Activated CD8-positive, alpha-beta memory T cell treated with anti-CD3 and anti-CD28 coated beads, Interleukin-2, amount 50 U/mL, for 24 hours (primary cell): ENCODE measurements around the gene GPX4.
"Not testable (repeated sequence)": the region's sequence is repeated elsewhere in the genome, so short reads cannot be mapped to it uniquely, and the experiment has no call there.

Source experiments
- DNase-seq: peaks from one replicate; pipeline ENCODE4 v3.0.0-alpha.2; 2020; ENCODE audit errors: extremely low read depth

The GPX4 gene

DNA sequence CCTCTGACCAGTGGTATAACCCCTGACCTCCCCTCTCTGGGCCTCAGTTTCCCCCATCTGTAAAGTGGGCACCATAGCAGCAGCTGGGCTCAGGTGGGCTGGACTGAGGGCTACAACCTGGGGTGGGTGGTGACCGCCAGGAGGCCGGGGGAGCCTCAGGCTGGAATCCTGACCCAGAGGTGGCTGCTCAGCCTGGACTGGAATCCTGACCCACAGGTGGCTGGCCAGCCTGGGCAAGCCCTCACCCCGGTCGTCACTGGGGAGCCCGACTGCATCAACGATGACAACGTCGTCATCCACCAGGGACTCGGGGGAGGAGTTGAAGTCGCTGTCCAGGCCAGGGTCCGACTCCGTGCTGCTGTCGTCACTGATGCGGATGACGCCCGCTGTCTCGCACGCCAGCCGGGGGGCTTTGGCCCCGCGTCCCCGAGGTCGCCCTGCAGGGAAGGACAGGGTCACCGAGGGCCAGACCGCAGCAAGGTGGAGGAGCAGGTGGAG, 10.2 kb downstream of the GPX4 start:
- DNase-seq = no peak

DNA sequence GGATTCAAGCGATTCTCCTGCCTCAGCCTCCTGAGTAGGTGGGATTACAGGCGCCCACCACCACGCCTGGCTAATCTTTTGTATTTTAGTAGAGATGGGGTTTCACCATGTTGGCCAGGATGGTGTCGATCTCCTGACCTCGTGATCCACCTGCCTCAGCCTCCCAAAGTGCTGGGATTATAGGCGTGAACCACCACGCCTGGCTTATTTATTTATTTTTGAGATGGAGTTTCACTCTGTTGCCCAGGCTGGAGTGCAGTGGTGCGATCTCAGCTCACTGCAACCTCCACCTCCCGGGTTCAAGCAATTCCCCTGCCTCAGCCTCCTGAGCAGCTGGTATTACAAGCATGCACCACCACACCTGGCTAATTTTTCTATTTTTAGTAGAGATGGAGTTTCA, 10.9 kb downstream of the GPX4 start:
- not testable (repeated sequence) for DNase-seq

DNA sequence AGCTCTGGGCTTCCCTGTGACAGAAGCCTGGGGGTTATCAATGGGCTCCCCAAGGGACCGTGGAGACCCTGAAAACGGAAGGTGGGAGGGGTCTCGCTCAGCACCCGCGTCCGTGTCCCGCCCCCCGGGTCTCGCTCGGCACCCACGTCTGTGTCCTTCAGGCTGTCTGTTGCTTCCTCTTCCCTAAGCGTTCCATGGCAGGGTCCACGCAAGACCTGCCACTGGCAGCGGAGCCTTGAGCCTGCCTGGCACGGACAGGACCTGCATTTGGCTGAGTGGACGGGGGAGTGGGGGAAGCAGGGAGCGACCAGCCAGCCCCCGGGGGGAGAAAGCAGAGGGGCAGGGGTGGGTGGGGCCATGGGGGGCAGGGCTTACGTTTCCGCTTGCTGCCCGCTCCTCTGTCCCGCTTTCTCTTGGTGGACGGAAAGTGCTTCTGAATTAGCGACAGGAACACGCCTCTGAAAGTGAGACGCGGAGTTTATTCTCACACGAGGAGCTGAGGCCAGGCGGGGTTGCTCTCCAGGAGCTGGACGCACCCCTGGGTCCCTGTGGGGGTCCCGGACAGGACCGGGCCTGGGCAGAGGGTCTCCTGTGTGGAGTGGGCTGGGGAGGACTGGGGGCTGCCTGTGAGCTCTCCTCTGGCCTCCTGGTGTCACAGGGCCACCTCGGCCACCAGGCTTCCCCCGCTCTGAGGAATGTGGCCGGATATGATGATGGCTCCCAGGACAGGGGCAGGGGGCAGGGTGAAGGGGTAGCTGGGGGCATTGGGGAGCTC, 12.0 kb downstream of the GPX4 start:
- no peak for DNase-seq

DNA sequence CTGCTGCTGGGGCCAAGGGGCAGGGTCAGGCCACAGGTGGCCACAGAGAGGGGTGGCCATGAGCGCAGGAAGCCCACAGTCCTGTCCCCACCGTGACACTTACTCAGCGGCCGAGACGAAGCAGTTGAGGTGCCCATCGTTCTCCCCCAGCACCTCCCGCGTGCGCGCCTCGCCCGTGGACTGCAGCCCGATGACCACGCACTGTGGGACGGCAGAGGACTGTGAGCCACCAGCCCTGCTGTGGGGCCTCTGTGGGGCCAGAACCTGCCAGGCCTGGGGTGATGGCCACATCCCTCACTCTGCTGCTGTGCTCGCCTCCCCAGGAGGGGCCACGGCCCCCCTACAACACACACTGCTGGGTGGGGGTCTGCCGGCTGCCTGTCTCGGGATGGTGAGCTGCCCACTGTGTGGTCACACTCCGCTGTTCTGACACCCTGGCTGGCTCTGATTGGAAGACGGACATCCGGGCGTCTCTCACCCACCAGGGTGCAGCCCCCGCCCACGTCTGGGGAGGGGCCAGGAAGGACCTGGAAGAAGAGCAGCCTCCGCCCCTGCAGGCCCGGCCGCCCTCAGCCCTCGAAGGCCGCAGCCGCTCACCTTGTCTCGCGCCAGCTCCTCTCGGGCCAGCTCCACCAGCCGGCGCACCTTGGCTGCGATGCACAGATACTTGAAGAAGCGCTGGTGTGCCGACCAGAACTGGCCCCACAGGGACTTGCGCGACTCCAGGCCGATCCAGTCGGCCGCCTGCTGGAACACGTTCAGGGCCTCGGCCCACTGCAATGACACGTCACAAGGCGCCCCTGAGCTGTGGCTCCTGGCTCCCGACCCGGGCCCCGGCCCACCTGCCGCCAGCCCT, 13.2 kb downstream of the GPX4 start:
- no peak for DNase-seq

DNA sequence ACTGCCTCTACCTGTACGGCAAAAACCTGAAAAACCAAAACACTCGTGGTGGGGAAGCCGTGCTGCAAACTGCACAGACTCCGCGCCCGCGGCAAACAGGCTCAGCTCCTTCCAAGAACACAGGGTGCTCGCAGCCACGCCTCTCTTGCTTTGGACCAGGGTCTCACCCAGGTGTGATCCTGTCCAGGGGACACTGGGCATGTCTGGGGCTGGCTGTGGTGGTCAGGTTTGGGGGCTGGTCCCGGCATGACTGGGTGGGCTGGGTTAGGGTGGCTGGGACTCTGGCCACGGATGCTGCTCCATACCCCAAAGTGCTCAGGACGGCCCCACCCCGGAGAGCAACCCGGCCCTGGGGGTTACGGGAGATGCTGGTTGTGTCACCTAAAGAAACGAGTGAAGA, 13.9 kb downstream of the GPX4 start:
- no peak for DNase-seq

DNA sequence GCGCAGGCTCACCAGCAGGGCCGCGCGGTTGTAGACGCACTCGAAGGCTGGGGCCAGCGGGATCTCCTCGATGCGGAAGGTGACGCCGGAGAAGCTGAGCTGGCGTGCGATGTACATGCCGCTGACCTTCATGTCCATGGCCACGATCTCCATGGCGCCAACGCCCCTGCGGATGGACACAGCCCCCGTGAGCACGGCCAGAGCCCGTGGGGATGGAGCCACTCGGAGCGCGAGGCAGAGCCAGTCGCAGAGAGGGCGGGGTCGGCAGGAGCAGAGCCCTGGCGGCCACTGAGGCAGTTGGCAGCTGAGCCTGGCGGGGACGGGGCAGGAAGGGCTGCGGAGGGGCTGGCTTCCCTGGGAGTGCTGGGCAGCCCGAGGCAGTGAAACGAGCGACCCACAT, 15.2 kb downstream of the GPX4 start:
- no peak for DNase-seq

DNA sequence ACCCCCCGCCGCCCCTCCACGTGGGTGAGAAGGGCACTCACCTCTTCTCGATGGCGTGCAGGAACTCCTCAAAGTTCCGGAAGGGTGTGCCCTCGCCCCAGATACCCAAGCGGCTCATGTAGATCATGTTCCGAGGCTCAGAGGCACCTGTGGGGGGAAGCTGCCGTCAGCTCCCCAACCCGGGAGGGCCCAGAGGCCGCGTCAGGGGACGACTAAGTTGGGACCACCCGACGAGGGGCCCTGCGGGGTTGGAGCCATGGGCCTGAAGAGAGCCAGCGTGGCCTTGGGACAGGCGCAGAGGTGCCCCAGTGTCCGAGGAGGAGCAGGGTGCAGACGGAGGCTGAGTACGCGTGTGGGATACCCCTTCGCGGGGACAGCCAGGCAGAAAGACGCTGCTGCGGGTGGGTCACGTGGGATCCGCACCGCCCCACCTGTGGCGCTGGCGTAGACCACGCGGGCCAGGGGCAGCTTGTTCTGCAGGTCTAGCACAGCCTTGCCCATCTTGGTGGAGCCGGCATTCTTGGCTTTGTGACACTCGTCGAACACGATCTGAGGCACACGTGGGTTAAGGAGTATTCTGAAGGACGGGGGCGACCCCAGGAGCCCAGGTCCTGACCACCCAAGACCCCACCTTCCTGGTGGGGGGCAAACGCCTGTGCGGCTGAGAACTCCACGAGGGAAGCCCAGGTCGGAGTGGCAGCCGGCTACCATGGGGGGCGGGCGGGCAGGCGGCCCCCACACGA, 15.9 kb downstream of the GPX4 start:
- no peak for DNase-seq

DNA sequence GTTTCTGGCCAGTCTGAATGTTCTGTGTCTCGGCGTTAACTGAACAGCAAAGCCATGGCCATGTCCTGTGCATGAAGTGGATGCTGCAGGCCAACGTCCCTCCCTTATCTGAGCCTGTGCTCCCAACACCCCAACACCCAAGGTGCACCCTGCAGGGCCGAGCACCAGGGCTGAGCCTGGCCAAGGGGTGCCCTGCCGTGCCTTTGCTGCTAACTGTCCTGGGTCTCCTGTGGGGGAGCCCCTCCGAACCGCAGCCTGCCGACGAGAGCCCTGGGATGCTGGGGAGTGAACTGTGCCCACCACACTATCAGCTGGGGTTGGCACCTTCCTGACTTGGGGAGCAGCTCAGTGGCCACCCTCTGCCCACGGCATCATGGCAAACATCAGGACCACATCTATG, 17.6 kb downstream of the GPX4 start:
- DNase-seq = no peak

DNA sequence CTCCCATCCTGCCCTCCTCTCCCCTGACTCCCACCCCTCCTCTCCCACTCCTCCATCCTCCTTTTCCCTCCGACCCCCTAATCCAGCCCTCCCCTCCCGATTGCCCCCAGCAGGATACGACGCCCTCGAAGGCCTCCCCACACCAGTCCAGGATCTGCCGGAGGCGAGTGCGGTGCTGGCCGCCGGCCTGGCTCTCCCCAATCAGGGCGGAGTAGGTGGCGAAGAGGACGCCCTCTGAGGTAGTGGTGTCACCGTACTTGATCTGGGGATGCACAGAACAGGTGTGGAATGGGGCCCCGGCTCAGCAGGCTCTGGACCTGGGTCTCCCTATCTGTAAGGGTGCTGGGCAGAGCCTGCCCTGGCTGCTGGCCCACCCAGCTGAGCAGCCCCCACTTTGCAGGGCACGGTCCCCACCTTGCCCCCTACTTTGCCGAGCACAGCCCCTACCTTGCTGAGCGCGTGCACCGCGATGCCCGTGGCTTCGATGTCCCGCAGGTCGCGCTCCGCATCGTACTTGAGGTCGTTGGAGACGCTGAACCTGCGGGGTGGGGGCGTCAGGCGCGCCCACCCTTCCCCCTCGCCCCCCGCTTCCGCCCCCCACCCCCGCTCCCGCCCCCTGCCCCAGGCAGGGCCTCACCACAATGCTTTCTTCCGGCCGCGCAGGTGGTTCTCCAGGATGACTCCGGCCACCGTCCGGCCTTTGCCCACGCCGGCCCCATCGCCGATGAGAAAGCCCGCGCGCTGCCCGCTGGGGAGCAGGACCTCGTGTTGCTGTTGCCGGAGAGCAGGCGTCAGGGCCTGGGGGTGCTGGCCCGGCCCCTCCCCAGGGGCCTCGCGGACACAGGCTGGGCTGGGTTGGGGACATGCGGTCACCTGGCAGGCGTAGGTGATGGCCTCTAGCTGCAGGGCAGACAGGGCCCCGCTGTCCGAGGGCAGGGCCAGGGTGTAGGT, 18.5 kb downstream of the GPX4 start:
- no peak for DNase-seq

DNA sequence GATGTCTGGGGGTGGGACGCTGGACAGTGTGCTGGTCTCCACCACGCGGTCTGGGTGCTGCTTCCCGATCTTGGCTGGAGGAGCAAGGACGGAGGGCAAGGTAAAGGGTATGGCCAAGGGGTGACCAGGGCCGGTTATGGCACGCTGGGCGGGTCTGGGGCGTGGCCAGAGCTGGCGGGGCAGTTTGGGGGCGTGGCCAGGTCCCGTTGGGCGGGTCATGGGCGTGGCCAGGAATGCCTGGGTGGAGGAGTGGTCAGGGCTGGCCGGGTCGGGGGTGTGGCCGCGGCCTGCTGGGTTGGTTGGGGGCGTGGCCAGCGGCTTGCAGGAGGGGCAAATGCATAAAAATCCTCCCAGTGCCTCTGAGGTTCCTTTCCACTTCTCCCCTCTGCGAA, 19.2 kb downstream of the GPX4 start:
- DNase-seq = no peak

DNA sequence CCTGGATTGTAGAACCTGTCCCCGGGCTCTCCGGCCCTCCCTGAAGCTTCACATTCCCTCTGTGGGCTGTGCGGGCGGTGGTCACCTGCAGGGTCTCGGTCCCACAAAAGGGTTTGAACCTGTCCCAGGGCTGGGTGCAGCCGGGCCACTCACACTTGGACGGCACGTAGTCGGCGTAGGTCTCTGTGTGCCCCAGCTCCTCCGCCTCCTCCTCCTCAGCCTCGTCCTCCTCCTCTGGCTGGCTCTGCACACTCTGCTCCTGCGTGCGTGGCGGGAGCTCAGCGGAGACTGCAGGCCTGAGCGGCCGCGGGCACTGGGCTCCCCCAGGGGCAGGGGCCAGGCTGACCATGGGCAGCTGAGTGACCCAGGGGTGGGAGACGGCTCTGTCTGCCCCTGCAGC, 19.6 kb downstream of the GPX4 start:
- no peak for DNase-seq

DNA sequence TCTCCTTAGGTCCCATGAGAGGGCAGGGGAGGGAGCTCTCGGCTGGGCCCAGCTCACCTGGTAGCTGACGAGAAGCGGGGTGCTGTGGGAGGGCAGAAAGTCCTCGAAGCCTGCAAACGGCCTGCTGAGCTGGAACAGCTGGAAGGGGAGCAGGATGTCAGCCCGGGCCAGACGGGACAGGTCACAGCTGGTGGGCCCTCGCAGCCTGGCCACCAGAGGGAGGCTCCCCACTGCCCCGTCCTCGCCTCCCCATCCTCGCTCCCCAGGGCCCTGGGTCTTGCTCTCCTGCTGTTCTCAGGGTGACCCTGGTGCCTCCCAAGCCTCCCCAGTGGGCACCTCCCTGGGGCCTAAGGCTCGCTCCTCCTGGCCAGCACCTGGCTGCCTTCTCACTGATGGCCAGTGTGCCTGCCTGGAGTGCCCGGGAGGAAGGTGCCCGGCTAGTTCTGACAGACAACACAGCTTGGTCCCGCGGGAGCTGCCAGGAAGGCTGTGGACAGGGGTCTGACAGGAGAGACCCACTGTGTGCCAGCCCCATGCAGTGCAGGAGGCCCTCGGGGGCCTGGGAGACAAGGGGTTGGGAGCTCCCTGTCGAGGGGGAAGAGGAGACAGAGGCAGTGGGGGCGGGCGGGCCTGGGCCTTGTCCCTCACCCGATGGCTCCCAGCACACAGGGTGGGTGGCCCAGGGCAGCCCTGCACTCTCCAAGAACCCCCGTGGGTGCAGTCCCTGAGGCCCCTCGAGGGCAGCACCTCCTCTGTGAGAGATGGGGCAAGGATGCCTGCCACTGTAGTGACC, 20.3 kb downstream of the GPX4 start:
- no peak for DNase-seq

DNA sequence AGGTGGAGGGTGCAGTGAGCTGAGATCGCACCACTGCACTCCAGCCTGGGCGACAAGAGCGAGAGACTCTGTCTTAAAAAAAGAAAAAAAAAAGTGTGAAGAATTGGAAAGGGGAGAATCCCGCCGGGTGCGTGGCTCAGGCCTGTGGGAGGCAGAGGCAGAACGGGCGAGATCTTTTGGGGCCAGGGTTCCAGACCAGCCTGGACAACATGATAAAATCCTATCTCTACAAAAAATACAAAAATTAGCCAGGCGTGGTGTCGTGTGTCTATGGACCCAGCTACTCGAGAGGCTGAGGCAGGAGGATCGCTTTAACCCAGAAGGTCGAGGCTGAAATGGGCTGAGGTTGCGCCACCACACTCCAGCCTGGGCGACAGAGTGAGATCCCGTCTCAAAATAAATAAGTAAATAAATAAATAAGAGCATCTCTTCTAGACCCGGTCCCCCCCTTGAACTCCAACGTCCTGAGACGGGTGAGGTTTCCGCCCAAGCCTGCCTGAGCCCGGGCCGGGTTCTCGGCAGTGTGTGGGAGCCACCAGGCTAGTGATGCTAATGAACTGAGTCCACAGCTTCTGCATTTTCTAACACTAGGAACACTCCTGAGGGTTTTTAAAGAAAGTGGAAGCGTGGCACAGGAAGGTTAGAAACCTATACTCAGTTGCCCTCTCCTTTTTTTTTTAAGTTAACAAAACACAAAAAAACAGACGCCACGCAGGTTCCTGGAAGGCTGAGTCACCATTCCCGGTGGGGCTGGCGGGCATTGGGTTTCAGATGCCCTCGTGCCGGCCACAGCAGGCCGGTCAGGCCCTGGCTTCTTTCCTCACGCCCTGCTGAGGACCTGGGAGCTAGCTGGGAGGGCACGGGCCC, 22.0 kb downstream of the GPX4 start:
- DNase-seq = no peak

DNA sequence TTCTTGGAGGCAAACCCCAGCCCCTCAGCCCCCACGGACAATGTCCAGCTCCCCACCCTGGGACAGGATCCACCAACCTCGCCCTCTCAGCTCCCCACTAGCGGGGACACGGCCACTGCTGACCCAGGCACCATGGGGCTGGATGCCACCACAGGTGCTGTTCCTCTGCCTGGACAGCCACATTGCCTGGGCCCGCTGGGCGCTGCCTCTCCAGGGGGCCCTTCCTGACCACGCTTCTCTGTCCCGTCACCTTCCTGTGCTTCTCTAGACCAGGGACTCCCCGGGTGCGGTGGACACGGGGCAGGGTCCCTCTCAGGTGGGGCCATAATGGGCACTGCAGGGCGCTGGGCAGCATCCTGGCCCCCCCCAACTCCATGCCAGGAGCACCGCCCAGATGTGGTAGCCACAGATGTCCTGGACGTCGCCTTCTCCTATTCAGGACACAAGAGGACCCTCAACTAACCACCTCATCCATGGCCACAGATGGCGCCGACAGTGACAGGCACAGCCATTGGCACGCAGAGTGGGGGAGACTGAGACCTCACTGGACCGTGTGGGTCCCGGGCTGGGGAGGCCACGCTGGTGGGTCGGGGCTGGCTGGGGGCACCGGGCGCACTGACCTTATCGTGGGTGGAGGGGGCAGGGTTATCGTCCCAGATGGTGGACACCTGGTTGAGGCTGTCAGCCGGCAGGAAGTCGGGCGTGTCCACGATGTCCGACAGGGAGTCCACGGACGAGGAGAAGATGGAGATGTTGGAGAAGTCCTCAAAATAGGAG, 23.4 kb downstream of the GPX4 start:
- no peak for DNase-seq

DNA sequence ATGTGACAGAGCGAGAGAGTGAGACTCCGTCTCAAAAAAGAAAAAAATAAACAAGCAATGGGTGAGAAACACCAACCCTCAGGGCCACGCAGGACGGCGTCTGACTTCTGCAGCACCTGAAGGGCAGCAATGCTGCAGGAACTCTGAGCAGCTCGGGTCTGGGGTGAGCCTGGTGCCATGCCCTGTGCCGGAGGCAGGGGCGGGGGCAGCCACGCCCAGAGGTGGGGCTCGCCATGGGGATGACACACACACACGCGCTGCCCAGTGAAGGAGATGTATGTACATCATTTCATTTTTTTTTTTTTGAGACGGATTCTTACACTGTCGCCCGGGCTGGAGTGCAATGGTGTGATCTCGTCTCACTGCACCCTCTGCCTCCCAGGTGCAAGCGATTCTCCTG, 24.3 kb downstream of the GPX4 start:
- DNase-seq = no peak

DNA sequence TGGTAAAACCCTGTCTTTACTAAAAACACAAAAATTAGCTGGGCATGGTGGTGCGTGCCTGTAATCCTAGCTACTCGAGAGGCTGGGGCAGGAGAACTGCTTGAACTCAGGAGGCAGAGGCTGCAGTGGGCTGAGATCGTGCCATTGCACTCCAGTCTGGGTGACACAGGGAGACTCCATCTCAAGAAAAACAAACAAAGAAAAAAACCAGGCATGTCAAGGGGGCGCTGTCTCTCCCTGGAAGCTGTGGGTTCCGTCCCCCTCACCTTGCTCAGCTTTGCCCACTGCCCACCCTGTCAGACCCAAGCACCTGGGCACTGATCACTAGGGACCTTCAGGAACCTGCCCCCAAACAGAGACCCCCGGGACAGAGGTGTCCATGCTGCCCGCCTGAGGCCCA, 25.3 kb downstream of the GPX4 start:
- not testable (repeated sequence) for DNase-seq

DNA sequence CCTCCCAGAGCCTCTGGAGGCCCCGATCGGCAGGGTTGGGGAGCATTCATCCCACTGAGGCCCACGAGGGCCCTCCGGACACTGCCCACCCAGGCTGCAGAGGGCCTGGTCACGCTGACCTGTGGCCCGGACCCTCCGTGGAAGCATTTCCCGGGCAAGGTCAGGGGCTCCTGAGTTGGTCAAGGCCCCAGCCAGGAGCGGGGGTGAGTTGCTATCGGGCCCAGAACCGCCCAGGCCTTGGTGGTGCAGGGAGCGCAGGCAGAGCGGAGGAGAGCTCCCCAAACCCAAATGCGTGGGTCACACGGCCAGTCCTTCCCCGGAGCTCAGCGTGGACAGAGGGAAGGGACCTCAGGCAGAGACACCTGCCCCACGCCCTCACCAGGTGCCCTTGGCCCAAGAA, 25.7 kb downstream of the GPX4 start:
- DNase-seq = no peak
